K562 (cell line): Measurements from ENCODE around the gene SOSTDC1. TPM values are rescaled to one million over a fixed set of nuclear protein-coding genes. Genes with fewer than 3 reads are reported as not detected.

ENCODE experiments used
- BRCA1 ChIP-seq, 2 experiments: fragments of 450-650 bp in 1 of 2; sonication (generic) in 1 of 2; formaldehyde crosslinking in 1 of 2; IDR thresholded peaks; 2 replicates each; pipeline versions ENCODE4 v1.5.0 to v1.6.1; 2017 to 2020; ENCODE audit warnings: mild to moderate bottlenecking in 1 of 2, missing genetic modification reagents in 1 of 2
- CCNT2 ChIP-seq: IDR thresholded peaks from 2 replicates; pipeline ENCODE4 v1.6.1; 2011; ENCODE audit warnings: borderline replicate concordance, low read depth, mild to moderate bottlenecking, moderate library complexity, mixed read lengths, low read length; ENCODE audit not compliant: insufficient read length; ENCODE audit errors: extremely low read depth
- CTCFL ChIP-seq: IDR thresholded peaks from 2 replicates; pipeline ENCODE4 v1.6.1; 2011; ENCODE audit warnings: borderline replicate concordance, low read depth, mild to moderate bottlenecking, moderate library complexity, low read length; ENCODE audit not compliant: insufficient read depth, poor library complexity, severe bottlenecking
- ETV1 ChIP-seq: fragments of 450-650 bp; conservative IDR thresholded peaks from 2 replicates; pipeline ENCODE4 v1.6.1; 2016; ENCODE audit warnings: missing genetic modification characterization, control low read depth, low read depth, missing compliant biosample characterization
- NR2C2 ChIP-seq, 2 experiments: fragments of 200-800 bp in 1 of 2; sonication (Bioruptor generic) in 1 of 2; sonication (generic) in 1 of 2; formaldehyde crosslinking in 1 of 2; IDR thresholded peaks; 2 replicates each; pipeline versions ENCODE4 v1.6.1 to v1.8.0; 2016 to 2022; ENCODE audit warnings: mild to moderate bottlenecking in 1 of 2, missing compliant biosample characterization in 1 of 2, missing genetic modification characterization in 1 of 2, missing genetic modification reagents in 1 of 2
- POLR2AphosphoS2 ChIP-seq: IDR thresholded peaks from 2 replicates; pipeline ENCODE4 v1.6.1; 2012; ENCODE audit warnings: low read length, improper control_type of control experiment
- polyA plus RNA-seq, 8 experiments: library from polyadenylated mRNA; depleted of rRNA in 4 of 8; stranded (reverse) in 5 of 8; unstranded in 3 of 8; fragments of >200 nt; fragmentation: Nextera tagmentation in 2 of 8; fragmentation: Illumina TruSeq in 1 of 8; extraction: Ambion mirVana in 2 of 8; extraction: Trizol in 1 of 8; gene quantifications; 2 replicates each; pipeline versions ENCODE4 v1.2.1 to v1.2.3, GENCODE V29; 2011 to 2014; ENCODE audit warnings: inconsistent platforms in 1 of 8, missing spikeins in 1 of 8
- total RNA-seq, 7 experiments: library from RNA; depleted of rRNA in 6 of 7; stranded (reverse); fragments of >200 nt in 6 of 7; fragmentation: Illumina TruSeq in 2 of 7; extraction: Trizol in 2 of 7; gene quantifications; 2 replicates each; pipeline versions ENCODE4 v1.2.1 to v1.2.3, GENCODE V29; 2011 to 2021; ENCODE audit warnings: low replicate concordance in 1 of 7
- TF ChIP-seq, protein P1 (sequence below): fragments of 450-650 bp; IDR thresholded peaks from 2 replicates; pipeline ENCODE4 v1.6.1; 2016

The SOSTDC1 gene
- total and polyA plus RNA-seq, 9 of the 15 experiments (the other 6 are each of a cell fraction or from before 2014, with no cell fraction given), result 8.3 to 48.6 (median 15.9) TPM

GRCh38 chr7:16421333-16422102 lies 44.0 kb downstream of the SOSTDC1 start, which contains the start of gene CRPPA (continued):
- TF ChIP-seq BRCA1 (IDR thresholded peaks at IDR 0.05) (no peak), BRCA1 (CRISPR knock-in tag; IDR thresholded peaks at IDR 0.05) (no peak), ETV1 (0 out of 2 replicates have a peak, but pooled peaks have one; percentile 7), CCNT2 (peak; percentile 63), CTCFL (no peak), POLR2AphosphoS2 (no peak), NR2C2 (CRISPR knock-in tag; IDR thresholded peaks at IDR 0.05) (peak; percentile 76; the same call in 1 of the 2 replicates), NR2C2 (tag; IDR thresholded peaks at IDR 0.05) (peak; percentile 79)
- TF ChIP-seq, protein P1, sequence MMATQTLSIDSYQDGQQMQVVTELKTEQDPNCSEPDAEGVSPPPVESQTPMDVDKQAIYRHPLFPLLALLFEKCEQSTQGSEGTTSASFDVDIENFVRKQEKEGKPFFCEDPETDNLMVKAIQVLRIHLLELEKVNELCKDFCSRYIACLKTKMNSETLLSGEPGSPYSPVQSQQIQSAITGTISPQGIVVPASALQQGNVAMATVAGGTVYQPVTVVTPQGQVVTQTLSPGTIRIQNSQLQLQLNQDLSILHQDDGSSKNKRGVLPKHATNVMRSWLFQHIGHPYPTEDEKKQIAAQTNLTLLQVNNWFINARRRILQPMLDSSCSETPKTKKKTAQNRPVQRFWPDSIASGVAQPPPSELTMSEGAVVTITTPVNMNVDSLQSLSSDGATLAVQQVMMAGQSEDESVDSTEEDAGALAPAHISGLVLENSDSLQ, result 0 out of 2 replicates have a peak, but pooled peaks have one; percentile 15
- TF ChIP-seq, all 486 proteins: peak for 84
